ENCODE measurements around the gene PAFAH1B1. TPM values are rescaled to one million over a fixed set of nuclear protein-coding genes. Genes with fewer than 3 reads are reported as not detected.
A peak's percentile ranks its signal among the peaks of the same experiment; 100 is the strongest.

PAFAH1B1 gene
- total RNA-seq, 2 experiments from 2014 or later, result 164 to 173 TPM

- Mint-ChIP-seq H3K27me3 (ENCODE audit: low read depth) (no peaks in the 10 kb centered on the region), H3K36me3 (ENCODE audit: low read depth) (peaks cover 6% of the 10 kb centered on the region), H3K27ac (peak overlapping the region; percentile 87), H3K4me1 (ENCODE audit: low read depth) (peaks cover 38% of the 10 kb centered on the region), H3K4me3 (peak overlapping the region; percentile 91), H3K9me3 (ENCODE audit: insufficient read depth) (no peaks in the 10 kb centered on the region)
- ChIA-PET POLR2A (interaction anchor here (0.9 to 1.6 kb wide), 3 partner anchors 15 to 118 kb away, joined by 3 to 4 read pairs (median 3); no protein-coding TSS in a partner anchor), CTCF (interaction anchor here (1.7 kb wide), 1 partner anchor 295 kb away, joined by 6 read pairs; no protein-coding TSS in a partner anchor)
- peak; percentile 35 for DNase-seq
- peak; percentile 15 for ATAC-seq
Observed at GRCh38 chr17:2710803-2711607, 117.6 kb downstream of the PAFAH1B1 start.

GRCh38 chr17:2711608-2712299 is 118.3 kb downstream of the PAFAH1B1 start, which contains the start of gene CLUH:
TSS of gene CLUH (minus strand) at chr17:2711764. CDS start at chr17:2711661, 103 bp downstream.
- Mint-ChIP-seq H3K27me3 (ENCODE audit: low read depth) (no peaks in the 10 kb centered on the region), H3K36me3 (ENCODE audit: low read depth) (peaks cover 6% of the 10 kb centered on the region), H3K27ac (peak within 1 kb of the TSS; percentile 93), H3K9me3 (ENCODE audit: insufficient read depth) (no peaks in the 10 kb centered on the region), H3K4me1 (ENCODE audit: low read depth) (peaks cover 36% of the 10 kb centered on the region), H3K4me3 (peak within 1 kb of the TSS; percentile 91)
- ChIA-PET POLR2A (no interaction called here), CTCF (no interaction called here)
- DNase-seq, result peak; percentile 96
- ATAC-seq, result peak; percentile 93

- Mint-ChIP-seq H3K9me3 (ENCODE audit: insufficient read depth) (no peaks in the 10 kb centered on the region), H3K4me3 (peak overlapping the region; percentile 91), H3K27me3 (ENCODE audit: low read depth) (no peaks in the 10 kb centered on the region), H3K4me1 (ENCODE audit: low read depth) (peaks cover 36% of the 10 kb centered on the region), H3K27ac (peak overlapping the region; percentile 93), H3K36me3 (ENCODE audit: low read depth) (peaks cover 6% of the 10 kb centered on the region)
- DNase-seq, result no peak
- CTCF ChIA-PET, result no interaction called here
- POLR2A ChIA-PET, result no interaction called here
- ATAC-seq, result no peak
Observed at GRCh38 chr17:2712300-2713043, 119.0 kb downstream of the PAFAH1B1 start.

GRCh38 chr17:2713881-2714280 is 120.4 kb downstream of the PAFAH1B1 start:
- Mint-ChIP-seq H3K27ac (no peak overlapping the region), H3K4me1 (ENCODE audit: low read depth) (peaks cover 30% of the 10 kb centered on the region), H3K9me3 (ENCODE audit: insufficient read depth) (no peaks in the 10 kb centered on the region), H3K27me3 (ENCODE audit: low read depth) (no peaks in the 10 kb centered on the region), H3K4me3 (no peak overlapping the region), H3K36me3 (ENCODE audit: low read depth) (peaks cover 6% of the 10 kb centered on the region)
- DNase-seq (no peak), ATAC-seq (no peak)
- CTCF ChIA-PET, result no interaction called here
- POLR2A ChIA-PET, result no interaction called here

GRCh38 chr17:2716649-2717048 is 123.2 kb downstream of the PAFAH1B1 start:
- Mint-ChIP-seq H3K27ac (no peak overlapping the region), H3K27me3 (ENCODE audit: low read depth) (no peaks in the 10 kb centered on the region), H3K4me3 (no peak overlapping the region), H3K36me3 (ENCODE audit: low read depth) (peaks cover 6% of the 10 kb centered on the region), H3K9me3 (ENCODE audit: insufficient read depth) (no peaks in the 10 kb centered on the region), H3K4me1 (ENCODE audit: low read depth) (peaks cover 10% of the 10 kb centered on the region)
- DNase-seq (no peak), ATAC-seq (no peak)
- POLR2A ChIA-PET, result no interaction called here
- CTCF ChIA-PET, result no interaction called here

- CTCF ChIA-PET, result no interaction called here
- H3K4me3 Mint-ChIP-seq, result no peak overlapping the region
- ATAC-seq (no peak), DNase-seq (no peak)
- no peaks in the 10 kb centered on the region for H3K9me3 Mint-ChIP-seq (ENCODE audit: insufficient read depth)
- H3K4me1 Mint-ChIP-seq (ENCODE audit: low read depth), result no peaks in the 10 kb centered on the region
- H3K27me3 Mint-ChIP-seq (ENCODE audit: low read depth), result peaks cover 9% of the 10 kb centered on the region
- H3K36me3 Mint-ChIP-seq (ENCODE audit: low read depth), result no peaks in the 10 kb centered on the region
- POLR2A ChIA-PET, result no interaction called here
- no peak overlapping the region for H3K27ac Mint-ChIP-seq
Observed at GRCh38 chr17:2718150-2718938, 124.9 kb downstream of the PAFAH1B1 start.

- no peak for ATAC-seq
- Mint-ChIP-seq H3K4me3 (no peak overlapping the region), H3K27ac (no peak overlapping the region), H3K9me3 (ENCODE audit: insufficient read depth) (no peaks in the 10 kb centered on the region), H3K27me3 (ENCODE audit: low read depth) (peaks cover 13% of the 10 kb centered on the region), H3K4me1 (ENCODE audit: low read depth) (no peaks in the 10 kb centered on the region), H3K36me3 (ENCODE audit: low read depth) (no peaks in the 10 kb centered on the region)
- CTCF ChIA-PET, result no interaction called here
- POLR2A ChIA-PET, result no interaction called here
- DNase-seq, result no peak
Observed at GRCh38 chr17:2719861-2720260, 126.4 kb downstream of the PAFAH1B1 start.

GRCh38 chr17:2721603-2722002 is 128.1 kb downstream of the PAFAH1B1 start:
- Mint-ChIP-seq H3K4me3 (no peak overlapping the region), H3K36me3 (ENCODE audit: low read depth) (no peaks in the 10 kb centered on the region), H3K9me3 (ENCODE audit: insufficient read depth) (no peaks in the 10 kb centered on the region), H3K4me1 (ENCODE audit: low read depth) (peaks cover 2% of the 10 kb centered on the region), H3K27ac (no peak overlapping the region), H3K27me3 (ENCODE audit: low read depth) (peaks cover 20% of the 10 kb centered on the region)
- DNase-seq (no peak), ATAC-seq (no peak)
- ChIA-PET CTCF (no interaction called here), POLR2A (no interaction called here)

GRCh38 chr17:2722611-2723010 is 129.2 kb downstream of the PAFAH1B1 start:
- no peak for DNase-seq
- Mint-ChIP-seq H3K4me1 (ENCODE audit: low read depth) (peaks cover 2% of the 10 kb centered on the region), H3K4me3 (no peak overlapping the region), H3K36me3 (ENCODE audit: low read depth) (no peaks in the 10 kb centered on the region), H3K9me3 (ENCODE audit: insufficient read depth) (no peaks in the 10 kb centered on the region), H3K27ac (no peak overlapping the region), H3K27me3 (ENCODE audit: low read depth) (peaks cover 22% of the 10 kb centered on the region)
- POLR2A ChIA-PET, result interaction anchor here (1.0 kb wide), 1 partner anchor 36 kb away, joined by 4 read pairs; no protein-coding TSS in a partner anchor
- ATAC-seq, result no peak
- CTCF ChIA-PET, result no interaction called here

- Mint-ChIP-seq H3K27ac (no peak overlapping the region), H3K36me3 (ENCODE audit: low read depth) (no peaks in the 10 kb centered on the region), H3K4me1 (ENCODE audit: low read depth) (peaks cover 2% of the 10 kb centered on the region), H3K27me3 (ENCODE audit: low read depth) (peaks cover 23% of the 10 kb centered on the region), H3K4me3 (no peak overlapping the region), H3K9me3 (ENCODE audit: insufficient read depth) (no peaks in the 10 kb centered on the region)
- CTCF ChIA-PET, result no interaction called here
- POLR2A ChIA-PET, result interaction anchor here (1.0 kb wide), 1 partner anchor 37 kb away, joined by 4 read pairs; no protein-coding TSS in a partner anchor
- no peak for ATAC-seq
- DNase-seq, result no peak
Observed at GRCh38 chr17:2723505-2723996, 130.1 kb downstream of the PAFAH1B1 start.

Measured in activated CD8-positive, alpha-beta T cell treated with anti-CD3 and anti-CD28 coated beads, Interleukin-2, amount 10 ng/mL, durations not matched to agents 7 days and 5 days (primary cell).